OCI-M1 (cell line): ENCODE data around the gene PROSER2.

Experiments
- DNase-seq: peaks from one replicate; lab custom pipeline; 2025; lab: John Stamatoyannopoulos, UW

Gene PROSER2

GRCh38 chr10:11823122-11823988 lies at the start of gene PROSER2:
Gene PROSER2, plus strand, starts transcription at chr10:11823356. Its CDS starts 28,722 bp downstream, at chr10:11852078.
- DNase-seq, result peak; percentile 48

GRCh38 chr10:11773761-11774441 lies 49.3 kb upstream of the PROSER2 start:
- no peak for DNase-seq

GRCh38 chr10:11775412-11775811 lies 47.7 kb upstream of the PROSER2 start:
- DNase-seq, result no peak

GRCh38 chr10:11776080-11776479 lies 47.1 kb upstream of the PROSER2 start:
- no peak for DNase-seq

GRCh38 chr10:11781114-11781513 lies 42.0 kb upstream of the PROSER2 start:
- DNase-seq, result no peak

GRCh38 chr10:11782793-11783557 lies 40.2 kb upstream of the PROSER2 start:
- DNase-seq, result peak; percentile 91

- no peak for DNase-seq
Observed at GRCh38 chr10:11783558-11783865, 39.6 kb upstream of the PROSER2 start.

- no peak for DNase-seq
Observed at GRCh38 chr10:11787374-11787773, 35.8 kb upstream of the PROSER2 start.

- no peak for DNase-seq
Observed at GRCh38 chr10:11787846-11788245, 35.3 kb upstream of the PROSER2 start.

GRCh38 chr10:11789306-11789705 lies 33.9 kb upstream of the PROSER2 start:
- no peak for DNase-seq

- no peak for DNase-seq
Observed at GRCh38 chr10:11789956-11790355, 33.2 kb upstream of the PROSER2 start.

- DNase-seq, result no peak
Observed at GRCh38 chr10:11793762-11794479, 29.2 kb upstream of the PROSER2 start.

- no peak for DNase-seq
Observed at GRCh38 chr10:11794566-11794965, 28.6 kb upstream of the PROSER2 start.

GRCh38 chr10:11795101-11795920 lies 27.8 kb upstream of the PROSER2 start:
- no peak for DNase-seq

- no peak for DNase-seq
Observed at GRCh38 chr10:11796474-11796873, 26.7 kb upstream of the PROSER2 start.

- no peak for DNase-seq
Observed at GRCh38 chr10:11797281-11797680, 25.9 kb upstream of the PROSER2 start.

GRCh38 chr10:11797847-11798633 lies 25.1 kb upstream of the PROSER2 start:
- DNase-seq, result no peak

- no peak for DNase-seq
Observed at GRCh38 chr10:11798845-11799735, 24.1 kb upstream of the PROSER2 start.

- no peak for DNase-seq
Observed at GRCh38 chr10:11799736-11800080, 23.4 kb upstream of the PROSER2 start.
